Neutrophil (primary cell): ENCODE data around the gene BCDIN3D.

Experiments used
- H3K27ac ChIP-seq: fragments of 200-600 bp; sonication (generic); 2 replicates; pipeline ENCODE4 v1.5.1; 2016; ENCODE audit warnings: mild to moderate bottlenecking, moderate library complexity
- H3K27me3 ChIP-seq: fragments of 200-600 bp; sonication (generic); 2 replicates; pipeline ENCODE4 v1.6.0; 2016; ENCODE audit warnings: mild to moderate bottlenecking
- H3K36me3 ChIP-seq: fragments of 200-600 bp; sonication (generic); 2 replicates; pipeline ENCODE4 v1.5.1; 2017
- H3K4me1 ChIP-seq, 2 experiments: fragments of 200-600 bp in 1 of 2; sonication (generic) in 1 of 2; 1 replicate in 1 of 2; 2 replicates in 1 of 2; pipeline versions ENCODE4 v1.5.1 to v1.6.1; 2013 to 2016; ENCODE audit warnings: low read depth in 1 of 2, low read length in 1 of 2, mild to moderate bottlenecking in 1 of 2, moderate library complexity in 1 of 2; ENCODE audit not compliant: control insufficient read depth in 1 of 2, insufficient read depth in 1 of 2
- H3K4me3 ChIP-seq, 2 experiments: fragments of 200-600 bp in 1 of 2; sonication (generic) in 1 of 2; 1 replicate in 1 of 2; 2 replicates in 1 of 2; pipeline ENCODE4 v1.5.1; 2013 to 2016; ENCODE audit warnings: low read depth in 1 of 2, low read length in 1 of 2, mild to moderate bottlenecking in 1 of 2, moderate library complexity in 1 of 2
- H3K9me3 ChIP-seq: fragments of 200-600 bp; sonication (generic); 2 replicates; pipeline ENCODE4 v1.5.1; 2016
- CTCF ChIP-seq: fragments of 200-600 bp; sonication (generic); IDR thresholded peaks from 2 replicates; pipeline ENCODE4 v1.5.1; 2016; ENCODE audit warnings: antibody characterized with exemption

The BCDIN3D gene

GRCh38 chr12:49805409-49805808 lies 37.5 kb downstream of the BCDIN3D start:
- no peak for TF ChIP-seq CTCF

GRCh38 chr12:49804821-49805220 lies 38.1 kb downstream of the BCDIN3D start:
- Histone ChIP-seq H3K9me3 (no peaks in the 10 kb centered on the region), H3K27me3 (no peaks in the 10 kb centered on the region), H3K4me1 (no peaks in the 10 kb centered on the region), H3K36me3 (peaks cover 39% of the 10 kb centered on the region), H3K27ac (no peak overlapping the region), H3K4me3 (no peak overlapping the region)
- TF ChIP-seq CTCF: no peak

More at GRCh38 chr12:49805409-49805808, 37.5 kb downstream of the BCDIN3D start:
- H3K36me3 ChIP-seq: peaks cover 33% of the 10 kb centered on the region
- no peak overlapping the region for H3K27ac ChIP-seq
- H3K4me3 ChIP-seq: no peak overlapping the region
- H3K9me3 ChIP-seq: no peaks in the 10 kb centered on the region
- H3K27me3 ChIP-seq: no peaks in the 10 kb centered on the region
- no peaks in the 10 kb centered on the region for H3K4me1 ChIP-seq

- Histone ChIP-seq H3K9me3 (no peaks in the 10 kb centered on the region), H3K27me3 (no peaks in the 10 kb centered on the region), H3K4me1 (peaks cover 0 to 1% of the 10 kb centered on the region in 2 experiments), H3K36me3 (peaks cover 39% of the 10 kb centered on the region), H3K4me3 (no peak overlapping the region), H3K27ac (no peak overlapping the region)
- TF ChIP-seq CTCF: no peak
These were observed 39.0 kb downstream of the BCDIN3D start for GRCh38 chr12:49803693-49804450.

GRCh38 chr12:49801141-49802063 lies 41.5 kb downstream of the BCDIN3D start:
- H3K27me3 ChIP-seq: no peaks in the 10 kb centered on the region
- no peak overlapping the region for H3K4me3 ChIP-seq
- no peaks in the 10 kb centered on the region for H3K9me3 ChIP-seq
- peaks cover 39% of the 10 kb centered on the region for H3K36me3 ChIP-seq
- no peak overlapping the region for H3K27ac ChIP-seq
- no peak for TF ChIP-seq CTCF
- H3K4me1 ChIP-seq: peaks cover 24 to 26% of the 10 kb centered on the region in 2 experiments

GRCh38 chr12:49800421-49801140 lies 42.3 kb downstream of the BCDIN3D start:
- Histone ChIP-seq H3K9me3 (no peaks in the 10 kb centered on the region), H3K36me3 (peaks cover 39% of the 10 kb centered on the region), H3K4me3 (no peak overlapping the region), H3K4me1 (peaks cover 28 to 31% of the 10 kb centered on the region in 2 experiments), H3K27me3 (no peaks in the 10 kb centered on the region), H3K27ac (no peak overlapping the region)
- TF ChIP-seq CTCF: no peak
